Mucosa of stomach (tissue), 1 donor: ENCODE data around the gene RFX6.
"Not testable (repeated sequence)": the region's sequence is repeated elsewhere in the genome, so short reads cannot be mapped to it uniquely, and the experiment has no call there.

Experiments
- H3K27me3 ChIP-seq: one replicate; pipeline ENCODE4 v1.7.0; 2013; ENCODE audit warnings: mild to moderate bottlenecking, low read length; ENCODE audit not compliant: control insufficient read depth, insufficient read depth
- H3K36me3 ChIP-seq: one replicate; pipeline ENCODE4 v1.7.0; 2013; ENCODE audit warnings: low read length; ENCODE audit not compliant: control insufficient read depth, insufficient read depth
- H3K4me1 ChIP-seq: one replicate; pipeline ENCODE4 v1.7.0; 2013; ENCODE audit warnings: mild to moderate bottlenecking, low read length; ENCODE audit not compliant: control insufficient read depth, insufficient read depth
- H3K4me3 ChIP-seq: one replicate; pipeline ENCODE4 v1.7.0; 2013; ENCODE audit warnings: low read length
- H3K9ac ChIP-seq: one replicate; pipeline ENCODE4 v1.7.0; 2013; ENCODE audit warnings: mild to moderate bottlenecking, low read length, moderate library complexity
- H3K9me3 ChIP-seq: one replicate; pipeline ENCODE4 v1.7.0; 2013; ENCODE audit warnings: mild to moderate bottlenecking, low read length, moderate library complexity; ENCODE audit not compliant: control insufficient read depth
- donor health status: Pancreatic carcinoma.

The RFX6 gene, protein sequence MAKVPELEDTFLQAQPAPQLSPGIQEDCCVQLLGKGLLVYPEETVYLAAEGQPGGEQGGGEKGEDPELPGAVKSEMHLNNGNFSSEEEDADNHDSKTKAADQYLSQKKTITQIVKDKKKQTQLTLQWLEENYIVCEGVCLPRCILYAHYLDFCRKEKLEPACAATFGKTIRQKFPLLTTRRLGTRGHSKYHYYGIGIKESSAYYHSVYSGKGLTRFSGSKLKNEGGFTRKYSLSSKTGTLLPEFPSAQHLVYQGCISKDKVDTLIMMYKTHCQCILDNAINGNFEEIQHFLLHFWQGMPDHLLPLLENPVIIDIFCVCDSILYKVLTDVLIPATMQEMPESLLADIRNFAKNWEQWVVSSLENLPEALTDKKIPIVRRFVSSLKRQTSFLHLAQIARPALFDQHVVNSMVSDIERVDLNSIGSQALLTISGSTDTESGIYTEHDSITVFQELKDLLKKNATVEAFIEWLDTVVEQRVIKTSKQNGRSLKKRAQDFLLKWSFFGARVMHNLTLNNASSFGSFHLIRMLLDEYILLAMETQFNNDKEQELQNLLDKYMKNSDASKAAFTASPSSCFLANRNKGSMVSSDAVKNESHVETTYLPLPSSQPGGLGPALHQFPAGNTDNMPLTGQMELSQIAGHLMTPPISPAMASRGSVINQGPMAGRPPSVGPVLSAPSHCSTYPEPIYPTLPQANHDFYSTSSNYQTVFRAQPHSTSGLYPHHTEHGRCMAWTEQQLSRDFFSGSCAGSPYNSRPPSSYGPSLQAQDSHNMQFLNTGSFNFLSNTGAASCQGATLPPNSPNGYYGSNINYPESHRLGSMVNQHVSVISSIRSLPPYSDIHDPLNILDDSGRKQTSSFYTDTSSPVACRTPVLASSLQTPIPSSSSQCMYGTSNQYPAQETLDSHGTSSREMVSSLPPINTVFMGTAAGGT

DNA sequence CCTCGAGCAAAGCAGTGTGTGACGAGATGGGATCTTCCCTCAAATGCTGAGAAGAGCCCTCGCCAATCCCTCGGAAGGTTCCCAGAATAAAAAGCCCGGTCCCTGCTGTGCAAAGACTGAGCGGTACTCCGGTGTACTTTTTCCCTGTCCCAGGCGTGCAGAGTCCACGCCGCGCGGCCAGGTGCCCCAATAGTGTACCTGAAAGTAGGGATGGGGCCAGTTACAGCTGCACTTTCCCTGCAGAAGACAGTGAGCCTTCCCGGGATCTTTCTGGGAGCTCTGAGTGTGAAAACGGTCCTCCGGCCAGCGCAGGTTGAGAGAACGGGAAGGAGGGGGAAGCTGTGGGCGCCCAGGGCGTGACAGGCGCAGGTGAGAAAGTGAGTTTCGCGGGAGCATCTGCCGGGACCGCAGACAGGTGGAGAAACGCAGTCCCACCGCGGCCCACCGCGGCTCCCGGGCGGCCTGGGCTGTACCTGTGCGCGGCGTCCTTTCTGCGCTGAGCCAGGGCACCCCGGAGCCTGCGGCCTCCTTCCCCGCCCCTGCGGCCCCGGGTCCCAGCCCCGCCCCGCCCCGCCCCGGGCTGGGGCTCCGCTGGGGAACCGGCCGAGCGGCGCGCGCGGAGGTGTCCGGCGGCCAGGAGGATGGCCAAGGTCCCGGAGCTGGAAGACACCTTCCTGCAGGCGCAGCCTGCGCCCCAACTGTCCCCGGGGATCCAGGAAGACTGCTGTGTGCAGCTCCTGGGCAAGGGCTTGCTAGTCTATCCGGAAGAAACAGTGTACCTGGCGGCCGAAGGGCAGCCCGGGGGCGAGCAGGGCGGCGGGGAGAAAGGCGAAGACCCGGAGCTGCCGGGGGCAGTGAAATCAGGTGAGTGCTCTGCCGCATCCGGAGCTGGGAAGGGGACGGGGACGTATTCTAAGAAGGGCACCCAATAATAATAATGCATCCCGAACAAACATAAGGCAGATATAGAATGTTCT lies at the start of gene RFX6:
Gene RFX6 (plus strand): TSS at position 608 of the 977 bp plus-strand sequence. CDS start 34 bp downstream, at position 642.
- Histone ChIP-seq H3K4me1 (peaks cover 5% of the 10 kb centered on the region), H3K27me3 (peaks cover 29% of the 10 kb centered on the region), H3K4me3 (no peak within 1 kb of the TSS), H3K9ac (peak within 1 kb of the TSS; percentile 50), H3K36me3 (no peaks in the 10 kb centered on the region), H3K9me3 (no peaks in the 10 kb centered on the region)

DNA sequence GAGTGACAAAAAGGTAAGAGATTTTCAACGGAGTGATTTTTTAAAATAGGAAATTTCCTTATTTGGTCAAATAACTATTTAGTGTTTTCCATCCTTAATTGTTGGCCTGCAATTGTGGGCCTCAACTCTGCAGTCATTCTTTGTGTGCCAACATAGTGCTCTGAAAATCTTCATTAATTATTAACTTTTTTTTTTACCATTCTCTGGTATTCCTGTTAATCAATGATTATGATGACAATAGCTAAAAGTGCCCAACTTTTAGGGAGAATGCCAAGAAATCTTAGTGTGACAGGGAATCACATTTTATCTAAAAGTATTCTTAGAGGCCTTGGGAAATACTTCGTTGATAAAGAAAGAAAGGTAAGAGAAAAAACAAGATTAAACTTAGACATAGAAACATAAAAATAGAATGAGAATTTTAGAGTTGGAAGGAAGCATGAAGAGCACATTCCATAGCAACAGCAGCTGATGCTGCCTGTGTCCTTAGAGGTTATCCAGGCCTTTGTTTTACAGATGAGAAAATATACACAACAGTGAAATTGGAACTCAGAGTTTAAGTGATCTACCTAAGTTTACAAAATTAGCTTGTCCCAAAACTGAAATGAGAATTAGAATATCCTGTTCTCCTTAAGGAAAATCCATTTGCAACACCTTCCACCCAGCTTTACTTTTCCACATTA lies 49.3 kb upstream of the RFX6 start:
- H3K9ac ChIP-seq = no peak overlapping the region
- no peaks in the 10 kb centered on the region for H3K27me3 ChIP-seq
- H3K4me3 ChIP-seq = no peak overlapping the region
- H3K36me3 ChIP-seq = no peaks in the 10 kb centered on the region
- no peaks in the 10 kb centered on the region for H3K9me3 ChIP-seq
- no peaks in the 10 kb centered on the region for H3K4me1 ChIP-seq

DNA sequence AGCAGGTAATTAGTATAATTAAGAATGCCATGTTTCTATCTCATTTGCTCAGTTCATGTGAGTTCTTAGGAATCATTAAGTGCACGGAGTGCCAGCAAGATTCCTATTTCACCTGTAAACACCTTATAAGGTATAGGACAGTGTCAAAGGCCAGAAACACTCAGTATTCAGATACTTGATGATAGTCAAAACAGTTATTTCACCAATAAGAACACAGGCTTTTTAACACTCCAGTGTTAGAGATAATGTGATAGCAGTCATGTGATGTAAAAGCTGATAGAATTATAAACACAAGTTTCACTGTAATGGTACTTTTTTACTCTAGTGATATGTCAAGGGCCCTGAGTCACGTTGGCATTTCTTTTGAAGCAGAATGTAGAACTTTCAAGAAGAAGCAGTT lies 48.1 kb upstream of the RFX6 start, which contains the start of gene GPRC6A:
Gene GPRC6A (minus strand): TSS at position 101 of the 400 bp plus-strand sequence. CDS start 70 bp downstream, at position 31.
- Histone ChIP-seq H3K4me1 (no peaks in the 10 kb centered on the region), H3K36me3 (no peaks in the 10 kb centered on the region), H3K27me3 (no peaks in the 10 kb centered on the region), H3K9ac (no peak within 1 kb of the TSS), H3K9me3 (no peaks in the 10 kb centered on the region), H3K4me3 (no peak within 1 kb of the TSS)

DNA sequence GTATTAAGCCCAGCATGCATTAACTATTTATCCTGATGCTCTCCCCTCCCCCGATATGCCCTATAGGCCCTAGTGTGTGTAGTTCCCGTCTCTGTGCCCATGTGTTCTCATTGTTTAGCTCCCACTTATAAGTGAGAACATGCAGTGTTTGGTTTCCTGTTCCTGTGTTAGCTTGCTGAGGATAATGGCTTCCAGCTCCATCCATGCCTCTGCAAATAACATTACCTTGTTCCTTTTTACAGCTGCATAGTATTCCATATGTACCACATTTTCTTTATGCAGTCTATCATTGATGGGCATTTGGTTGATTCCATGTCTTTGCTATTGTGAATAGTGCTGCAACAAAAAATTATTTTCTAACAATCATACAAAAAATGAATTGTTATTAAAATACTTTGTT lies 42.5 kb upstream of the RFX6 start:
- not testable (repeated sequence) for H3K36me3 ChIP-seq, H3K27me3 ChIP-seq

GRCh38 chr6:116836606-116837342 lies 40.3 kb upstream of the RFX6 start:
- H3K4me1 ChIP-seq = no peaks in the 10 kb centered on the region

More for the DNA sequence above, 42.5 kb upstream of the RFX6 start:
- not testable (repeated sequence) for H3K4me3 ChIP-seq, H3K9ac ChIP-seq, H3K4me1 ChIP-seq, H3K9me3 ChIP-seq

GRCh38 chr6:116840091-116840490 lies 37.0 kb upstream of the RFX6 start:
- Histone ChIP-seq H3K4me3 (no peak overlapping the region), H3K9me3 (no peaks in the 10 kb centered on the region), H3K4me1 (no peaks in the 10 kb centered on the region), H3K27me3 (no peaks in the 10 kb centered on the region), H3K9ac (no peak overlapping the region), H3K36me3 (no peaks in the 10 kb centered on the region)

More at GRCh38 chr6:116836606-116837342, 40.3 kb upstream of the RFX6 start:
- no peak overlapping the region for H3K9ac ChIP-seq
- no peaks in the 10 kb centered on the region for H3K9me3 ChIP-seq
- no peak overlapping the region for H3K4me3 ChIP-seq
- no peaks in the 10 kb centered on the region for H3K27me3 ChIP-seq
- H3K36me3 ChIP-seq = no peaks in the 10 kb centered on the region

DNA sequence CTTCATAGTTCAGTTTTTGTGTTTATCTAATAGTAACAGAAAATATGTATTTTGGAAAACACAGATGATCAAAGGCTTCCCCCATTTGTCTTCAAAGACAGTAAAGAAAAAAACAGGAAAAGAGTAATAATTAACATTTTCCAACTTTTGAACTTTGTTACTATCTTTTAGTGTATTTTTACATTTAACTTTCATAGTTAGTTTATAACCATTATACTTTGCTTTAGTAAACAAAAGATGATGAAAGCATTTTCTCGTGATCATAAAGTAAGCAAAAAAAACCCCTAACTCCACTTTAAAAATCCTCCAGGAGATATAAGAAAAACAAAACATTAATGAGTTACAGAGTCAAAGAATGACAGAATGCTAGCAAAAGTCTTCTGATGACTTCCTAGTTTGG lies 34.6 kb upstream of the RFX6 start:
- Histone ChIP-seq H3K9ac (no peak overlapping the region), H3K4me1 (no peaks in the 10 kb centered on the region), H3K36me3 (no peaks in the 10 kb centered on the region), H3K9me3 (no peaks in the 10 kb centered on the region), H3K27me3 (no peaks in the 10 kb centered on the region), H3K4me3 (no peak overlapping the region)

DNA sequence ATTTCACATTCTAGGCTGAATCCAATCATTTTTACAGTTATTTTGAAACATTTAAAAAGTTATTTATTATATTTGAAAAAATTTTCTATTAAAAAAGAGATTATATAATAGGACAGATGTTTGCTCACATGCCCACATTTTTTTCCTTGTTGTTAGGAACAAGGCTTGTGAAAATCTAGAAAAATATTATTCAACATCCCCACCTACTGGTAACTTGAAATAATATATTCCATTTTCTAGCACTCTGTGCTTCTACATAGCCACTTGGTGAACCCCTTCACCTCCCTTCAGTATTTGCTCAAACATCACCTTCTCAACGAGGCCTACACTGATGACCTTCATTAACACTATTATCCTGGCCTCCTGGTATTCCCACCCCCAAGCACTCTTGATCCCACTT lies 29.8 kb upstream of the RFX6 start:
- Histone ChIP-seq H3K9ac (no peak overlapping the region), H3K27me3 (no peaks in the 10 kb centered on the region), H3K4me3 (no peak overlapping the region), H3K9me3 (no peaks in the 10 kb centered on the region), H3K36me3 (no peaks in the 10 kb centered on the region), H3K4me1 (no peaks in the 10 kb centered on the region)

DNA sequence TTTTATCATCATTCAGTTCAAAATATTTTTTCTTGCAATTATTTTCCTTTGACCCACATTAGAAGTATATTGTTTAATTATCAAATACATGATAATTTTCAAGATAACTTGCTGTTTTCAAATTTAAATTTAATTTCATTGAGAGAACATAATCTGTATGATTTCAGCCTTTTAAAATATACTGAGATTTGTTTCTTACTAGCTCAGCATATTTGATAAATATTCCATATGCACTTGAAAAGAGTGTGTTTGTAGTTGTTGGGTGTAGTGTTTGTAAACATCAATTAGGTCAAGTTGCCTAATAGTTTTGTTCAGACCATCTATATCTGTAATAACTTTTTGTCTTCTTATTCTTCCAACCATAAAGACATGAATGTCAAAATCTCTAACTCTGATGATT lies 19.0 kb upstream of the RFX6 start:
- Histone ChIP-seq H3K9me3 (no peaks in the 10 kb centered on the region), H3K9ac (no peak overlapping the region), H3K4me1 (no peaks in the 10 kb centered on the region), H3K27me3 (no peaks in the 10 kb centered on the region), H3K4me3 (no peak overlapping the region), H3K36me3 (no peaks in the 10 kb centered on the region)

DNA sequence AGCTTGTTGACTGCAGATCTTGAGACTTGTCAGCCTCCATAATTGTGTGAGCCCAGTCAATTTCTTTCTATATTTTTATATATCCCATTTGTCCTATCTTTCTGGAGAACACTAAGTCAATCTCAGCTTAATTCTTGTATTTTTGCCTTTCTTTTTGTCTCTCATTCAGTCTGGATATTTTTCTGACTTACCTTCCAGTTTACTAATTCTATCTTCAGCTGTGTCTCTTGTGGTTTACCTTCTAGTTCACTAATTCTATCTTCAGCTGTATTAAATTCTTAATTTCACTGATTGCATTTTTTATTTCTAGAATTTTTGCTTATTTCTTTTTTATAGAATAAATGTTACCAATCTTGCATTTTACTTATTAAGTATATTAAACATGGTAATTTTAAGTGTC lies 17.8 kb upstream of the RFX6 start:
- H3K9me3 ChIP-seq = no peaks in the 10 kb centered on the region
- no peak overlapping the region for H3K4me3 ChIP-seq
- no peaks in the 10 kb centered on the region for H3K36me3 ChIP-seq
- H3K9ac ChIP-seq = no peak overlapping the region
- H3K4me1 ChIP-seq = no peaks in the 10 kb centered on the region
- H3K27me3 ChIP-seq = no peaks in the 10 kb centered on the region
